Activated CD4-positive, alpha-beta T cell treated with anti-CD3 and anti-CD28 coated beads, Interleukin-2, Interleukin-6, amounts not matched to agents 100 ng/mL and 50 ng/mL, durations not matched to agents 16 hours and 8 hours (primary cell): ENCODE data around the gene AMOTL2.

Experiments
- DNase-seq: peaks from one replicate; pipeline ENCODE4 v3.0.0-alpha.2; 2020

The AMOTL2 gene

DNA sequence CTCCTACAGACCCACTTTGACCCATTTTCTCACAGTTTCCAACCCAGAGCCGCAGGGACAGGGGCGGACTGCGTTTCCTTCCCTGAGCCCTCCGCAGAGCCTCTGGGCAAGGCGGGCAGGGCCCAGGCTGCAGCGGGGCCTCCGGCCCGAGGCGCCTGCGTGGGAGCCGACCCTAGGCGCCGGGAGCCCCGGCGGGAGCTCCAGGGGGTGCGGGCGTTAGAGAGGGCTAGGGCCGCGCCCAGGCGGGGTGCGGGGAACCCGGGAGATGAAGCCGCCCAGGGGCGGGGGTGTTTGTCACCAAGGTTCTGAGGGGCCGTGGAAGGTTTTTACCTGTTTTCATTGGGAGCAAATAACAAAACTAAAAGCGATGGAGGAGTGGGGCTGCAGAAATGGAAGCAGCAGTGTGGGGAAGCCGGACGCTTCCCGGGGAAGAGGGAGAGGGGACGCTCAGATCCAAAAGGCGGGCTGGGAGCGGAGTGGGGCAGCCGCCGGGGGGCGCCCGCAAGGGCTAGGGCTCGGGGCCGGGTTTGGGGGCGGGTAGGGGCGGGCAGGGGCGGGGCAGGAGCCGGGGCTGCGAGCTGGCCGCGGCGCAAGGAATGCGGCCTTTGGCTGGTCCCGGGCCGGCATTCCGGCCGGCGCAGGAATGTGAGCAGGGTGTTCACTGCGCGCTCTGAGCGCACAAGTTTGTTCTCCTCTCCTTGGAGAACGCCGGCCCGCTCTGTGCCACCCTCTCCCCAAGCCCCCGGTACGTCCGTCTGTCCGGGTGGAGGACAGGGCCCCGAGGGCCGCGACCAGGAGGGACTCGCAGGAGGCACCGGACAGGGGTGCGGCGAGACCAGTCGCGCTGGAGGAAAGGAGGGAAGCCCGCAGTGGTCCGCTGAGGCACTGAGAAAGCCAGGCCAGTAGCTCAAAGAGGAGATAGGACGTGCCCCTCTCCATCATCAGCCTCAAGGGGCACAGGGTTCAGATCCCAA lies 61.1 kb downstream of the AMOTL2 start:
- DNase-seq, result no peak

DNA sequence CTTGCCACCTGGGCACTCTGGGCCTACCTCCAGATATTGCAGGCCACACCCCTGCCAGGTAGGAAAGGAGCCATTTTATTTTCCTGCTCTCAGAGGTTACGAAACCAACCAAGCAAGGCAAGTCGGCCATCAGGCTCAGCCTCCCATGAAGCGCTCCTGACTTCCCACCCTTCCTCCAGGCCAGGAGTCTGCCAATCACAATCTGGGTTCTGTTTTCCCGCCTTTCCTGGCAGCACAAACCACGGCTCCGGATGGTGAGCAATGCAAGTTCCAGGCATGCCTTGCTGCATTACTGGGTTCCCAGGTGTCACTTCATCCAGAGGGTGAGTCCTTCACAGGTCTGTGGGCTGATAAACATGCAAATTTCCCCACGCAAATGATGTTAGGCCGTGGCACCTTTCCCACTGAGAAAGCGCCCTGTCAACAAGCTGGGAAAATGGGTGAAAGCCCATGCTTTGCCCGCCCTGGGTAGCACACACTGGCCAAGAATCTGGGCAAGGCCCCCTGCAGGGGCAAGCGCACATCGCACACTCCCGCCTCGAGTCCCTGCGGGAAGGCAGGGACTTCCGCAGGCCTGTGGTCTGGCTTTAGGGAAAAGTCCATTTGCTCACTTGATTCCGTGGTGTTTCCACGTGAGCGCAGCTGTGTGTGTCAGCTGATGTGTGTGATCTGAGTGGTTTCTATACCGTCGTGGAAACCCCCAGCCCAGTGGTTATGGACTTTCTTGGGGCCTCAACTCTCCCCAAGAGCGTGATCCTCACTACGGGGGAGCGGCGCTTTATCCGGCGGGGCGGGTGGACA lies 62.0 kb downstream of the AMOTL2 start:
- DNase-seq, result no peak

DNA sequence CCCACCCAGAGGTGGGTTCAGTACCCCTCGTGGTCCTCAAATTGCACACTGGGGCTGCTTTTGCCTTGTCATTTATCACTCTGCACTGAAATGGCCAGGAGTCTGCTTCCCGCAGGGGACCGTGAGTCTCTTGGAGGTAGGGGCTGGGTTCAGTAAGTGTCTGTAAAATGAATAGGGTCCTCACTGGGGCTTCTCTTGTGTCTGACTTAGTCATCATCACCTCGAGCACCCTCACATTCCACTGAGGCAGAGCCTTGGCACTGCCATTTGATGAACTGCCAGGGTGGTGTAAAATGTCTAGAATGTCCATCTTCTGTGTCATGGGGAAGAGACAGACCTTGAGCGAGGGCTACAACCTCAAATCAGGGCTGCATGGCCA lies 62.6 kb downstream of the AMOTL2 start:
- DNase-seq, result no peak

- no peak for DNase-seq
Observed at GRCh38 chr3:134311265-134311664, 63.0 kb downstream of the AMOTL2 start.

DNA sequence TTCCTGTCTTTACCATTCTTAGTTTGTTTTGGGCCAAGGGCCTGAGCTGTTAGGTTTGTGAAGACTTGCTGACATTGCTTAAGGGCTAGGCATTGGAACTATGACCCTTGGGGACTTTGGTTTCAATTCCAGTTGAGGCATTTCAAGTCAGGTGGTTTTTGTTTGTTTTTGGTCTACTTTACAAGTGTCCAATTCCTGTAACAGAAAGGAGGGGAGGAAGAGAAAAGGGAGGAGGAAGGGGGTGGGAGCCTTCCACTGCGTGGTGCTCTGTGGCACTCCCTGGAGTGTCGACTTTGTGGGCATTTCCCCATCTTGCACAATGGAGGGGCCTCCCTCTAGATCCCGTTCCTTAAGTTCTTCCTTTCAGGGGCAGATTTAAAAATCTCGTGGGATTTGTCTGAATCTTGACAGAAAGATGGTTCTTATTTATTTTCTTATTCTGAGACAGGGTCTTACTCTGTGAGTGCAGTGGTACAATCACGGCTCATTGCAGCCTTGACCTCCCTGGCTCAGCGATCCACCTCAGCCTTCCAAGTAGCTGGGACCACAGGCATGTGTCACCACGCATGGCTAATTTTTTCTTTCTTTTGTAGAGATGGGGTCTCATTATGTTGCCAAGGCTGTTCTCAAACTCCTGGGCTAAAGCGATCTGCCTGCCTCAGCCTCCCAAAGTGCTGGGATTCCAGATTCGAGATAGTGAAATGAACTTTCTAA lies 64.1 kb downstream of the AMOTL2 start:
- no peak for DNase-seq

DNA sequence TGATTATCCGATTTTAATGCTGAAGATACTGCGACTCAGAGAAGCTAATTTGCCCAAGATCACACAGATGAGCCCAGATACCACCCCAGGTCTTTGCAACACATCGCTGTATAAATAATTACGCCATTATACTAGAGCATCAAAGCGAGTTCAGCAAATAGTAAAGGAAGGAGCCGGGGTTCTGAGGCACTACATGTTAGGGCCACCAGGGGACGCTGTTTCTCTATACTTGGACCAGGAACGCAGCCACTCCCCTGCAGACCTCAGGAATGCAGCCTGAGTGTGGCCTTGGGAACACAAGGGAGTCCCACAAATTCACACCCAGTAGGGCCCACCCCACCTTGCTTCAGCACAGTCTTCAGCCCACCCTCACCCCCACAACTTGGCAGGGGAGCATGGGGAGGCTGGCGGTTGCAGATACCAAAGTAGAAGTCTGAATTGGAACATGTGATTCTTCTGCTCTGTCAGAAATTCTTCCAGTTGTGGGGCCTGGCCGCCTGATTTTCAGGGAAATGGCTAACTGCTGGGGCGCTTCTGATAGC lies 65.8 kb downstream of the AMOTL2 start:
- DNase-seq, result peak; percentile 74

- DNase-seq, result no peak
Observed at GRCh38 chr3:134307425-134307824, 66.8 kb downstream of the AMOTL2 start.

DNA sequence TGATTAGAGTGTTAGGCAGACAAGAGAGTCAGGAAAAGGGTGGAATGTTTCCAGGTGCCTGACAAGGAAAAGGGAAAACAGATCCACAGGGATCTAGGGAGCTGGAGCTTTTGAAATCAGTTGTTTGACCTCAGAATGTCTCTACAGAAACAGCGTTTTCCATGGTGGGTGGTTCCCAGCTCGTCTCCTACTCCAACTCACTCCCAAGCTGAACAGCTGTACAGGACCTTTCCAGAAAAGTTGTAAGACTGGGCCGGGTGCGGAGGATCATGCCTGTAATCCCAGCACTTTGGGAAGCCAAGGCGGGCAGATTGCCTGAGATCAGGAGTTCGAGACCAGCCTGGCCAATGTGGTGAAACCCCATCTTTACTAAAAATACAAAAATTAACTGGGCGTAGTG lies 67.9 kb downstream of the AMOTL2 start:
- DNase-seq, result no peak
